ENCODE results near the gene RIMBP2.

Gene RIMBP2

DNA sequence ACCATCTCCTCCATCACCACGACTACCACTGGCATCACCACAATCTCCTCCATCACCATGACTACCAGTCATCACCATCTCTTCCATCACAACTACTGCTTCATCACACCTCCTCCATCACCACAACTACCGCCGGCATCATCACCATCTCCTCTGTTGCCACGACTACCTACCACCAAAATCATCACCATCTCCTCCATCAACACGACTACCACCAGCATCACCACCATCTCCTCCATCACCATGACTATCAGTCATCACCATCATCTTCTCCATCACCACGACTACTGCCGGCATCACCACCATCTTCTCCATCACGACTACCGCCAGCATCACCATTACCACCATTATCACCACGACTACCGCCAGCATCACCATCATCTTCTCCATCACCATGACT, 89.5 kb downstream of the RIMBP2 start:
- no peak overlapping the region for H3K4me3 ChIP-seq (ENCODE audit: low read depth, low read length)
- ChIA-PET CTCF (no interaction called here), POLR2A (no interaction called here)
- no peak overlapping the region for H3K27ac ChIP-seq (ENCODE audit: extremely low read depth, low read depth, low read length)
- TF ChIP-seq ZBTB10 (tag by site-specific recombination; IDR thresholded peaks at IDR 0.05) (no peak), ZNF169 (tag by site-specific recombination; IDR thresholded peaks at IDR 0.05) (0 out of 2 replicates have a peak, but pooled peaks have one; percentile 62)
- no peaks in the 10 kb centered on the region for H3K9me3 ChIP-seq (ENCODE audit: control insufficient read depth, insufficient read depth, low read depth, low read length)
- no peaks in the 10 kb centered on the region for H3K36me3 ChIP-seq (ENCODE audit: control insufficient read depth in 2 of 2, insufficient read depth in 1 of 2, low read length in 2 of 2)
- H3K4me1 ChIP-seq (ENCODE audit: control insufficient read depth, insufficient read depth, low read length): no peaks in the 10 kb centered on the region

GRCh38 chr12:130625201-130625600, 90.9 kb downstream of the RIMBP2 start:
- H3K36me3 ChIP-seq (ENCODE audit: control insufficient read depth in 2 of 2, insufficient read depth in 1 of 2, low read length in 2 of 2): no peaks in the 10 kb centered on the region
- H3K4me3 ChIP-seq (ENCODE audit: low read depth, low read length): no peak overlapping the region
- H3K9me3 ChIP-seq (ENCODE audit: control insufficient read depth, insufficient read depth, low read depth, low read length): no peaks in the 10 kb centered on the region
- ChIA-PET POLR2A (no interaction called here), CTCF (no interaction called here)
- no peak for TF ChIP-seq SP2 (tag by site-specific recombination; IDR thresholded peaks at IDR 0.05)
- no peak for TF ChIP-seq ZNF704 (tag by site-specific recombination; IDR thresholded peaks at IDR 0.05)
- TF ChIP-seq OSR2 (tag by site-specific recombination; IDR thresholded peaks at IDR 0.05): no peak
- no peak for TF ChIP-seq ZNF24 (tag by site-specific recombination; IDR thresholded peaks at IDR 0.05)
- no peak for TF ChIP-seq ZNF174 (tag by site-specific recombination; IDR thresholded peaks at IDR 0.05)
- TF ChIP-seq ZNF157 (tag by site-specific recombination; IDR thresholded peaks at IDR 0.05): no peak
- TF ChIP-seq ZNF169 (tag by site-specific recombination; IDR thresholded peaks at IDR 0.05): no peak
- no peak for TF ChIP-seq MYNN (tag by site-specific recombination; IDR thresholded peaks at IDR 0.05; ENCODE audit: borderline replicate concordance)
- H3K27ac ChIP-seq (ENCODE audit: extremely low read depth, low read depth, low read length): no peak overlapping the region
- H3K4me1 ChIP-seq (ENCODE audit: control insufficient read depth, insufficient read depth, low read length): no peaks in the 10 kb centered on the region

- POLR2A ChIA-PET: no interaction called here
- no peaks in the 10 kb centered on the region for H3K4me1 ChIP-seq (ENCODE audit: control insufficient read depth, insufficient read depth, low read length)
- CTCF ChIA-PET: no interaction called here
- H3K9me3 ChIP-seq (ENCODE audit: control insufficient read depth, insufficient read depth, low read depth, low read length): no peaks in the 10 kb centered on the region
- TF ChIP-seq ZNF426 (tag by site-specific recombination; IDR thresholded peaks at IDR 0.05): no peak
- H3K36me3 ChIP-seq (ENCODE audit: control insufficient read depth in 2 of 2, insufficient read depth in 1 of 2, low read length in 2 of 2): no peaks in the 10 kb centered on the region
- H3K27ac ChIP-seq (ENCODE audit: extremely low read depth, low read depth, low read length): no peak overlapping the region
- H3K4me3 ChIP-seq (ENCODE audit: low read depth, low read length): no peak overlapping the region
These were observed 93.3 kb downstream of the RIMBP2 start for GRCh38 chr12:130622803-130623202.

DNA sequence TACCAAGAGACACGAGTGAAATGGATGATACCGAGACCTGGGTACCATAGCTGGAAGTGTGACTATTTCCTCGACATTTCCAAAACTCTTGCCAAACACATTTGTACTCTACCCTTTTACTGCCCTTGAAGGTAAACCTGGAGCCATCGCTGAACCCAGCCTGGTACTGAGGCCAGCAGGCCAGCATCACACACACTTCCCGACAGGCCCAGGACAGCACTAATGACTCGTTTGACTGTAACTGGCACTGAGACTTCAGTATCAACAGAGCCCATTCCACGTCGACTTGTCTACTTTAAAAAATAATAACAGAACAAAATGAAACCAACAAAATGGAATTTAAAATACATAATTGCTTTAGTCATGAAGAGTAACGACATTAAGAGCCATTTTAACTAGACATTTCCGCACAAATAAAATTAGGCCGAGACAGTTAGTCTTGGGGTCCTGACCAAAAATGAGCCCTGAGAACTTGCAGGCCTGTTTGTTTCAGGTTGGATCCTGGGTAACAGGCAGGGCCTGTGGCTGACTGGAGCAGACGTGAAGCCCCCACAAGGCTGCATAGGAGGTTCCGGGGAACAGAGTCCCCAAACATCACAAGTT, 94.3 kb downstream of the RIMBP2 start:
- H3K4me3 ChIP-seq (ENCODE audit: low read depth, low read length): no peak overlapping the region
- TF ChIP-seq ZNF629 (tag by site-specific recombination; IDR thresholded peaks at IDR 0.05): no peak
- TF ChIP-seq ZSCAN30 (tag by site-specific recombination; IDR thresholded peaks at IDR 0.05): no peak
- TF ChIP-seq ZBTB1 (tag by site-specific recombination; IDR thresholded peaks at IDR 0.05): no peak
- TF ChIP-seq ZNF654 (tag by site-specific recombination; IDR thresholded peaks at IDR 0.05; ENCODE audit: low read depth): no peak
- TF ChIP-seq PRDM1 (tag by site-specific recombination; IDR thresholded peaks at IDR 0.05): no peak
- no peak for TF ChIP-seq ZNF792 (tag by site-specific recombination; IDR thresholded peaks at IDR 0.05)
- TF ChIP-seq, protein P1, sequence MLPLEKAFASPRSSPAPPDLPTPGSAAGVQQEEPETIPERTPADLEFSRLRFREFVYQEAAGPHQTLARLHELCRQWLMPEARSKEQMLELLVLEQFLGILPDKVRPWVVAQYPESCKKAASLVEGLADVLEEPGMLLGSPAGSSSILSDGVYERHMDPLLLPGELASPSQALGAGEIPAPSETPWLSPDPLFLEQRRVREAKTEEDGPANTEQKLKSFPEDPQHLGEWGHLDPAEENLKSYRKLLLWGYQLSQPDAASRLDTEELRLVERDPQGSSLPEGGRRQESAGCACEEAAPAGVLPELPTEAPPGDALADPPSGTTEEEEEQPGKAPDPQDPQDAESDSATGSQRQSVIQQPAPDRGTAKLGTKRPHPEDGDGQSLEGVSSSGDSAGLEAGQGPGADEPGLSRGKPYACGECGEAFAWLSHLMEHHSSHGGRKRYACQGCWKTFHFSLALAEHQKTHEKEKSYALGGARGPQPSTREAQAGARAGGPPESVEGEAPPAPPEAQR (tag by site-specific recombination; IDR thresholded peaks at IDR 0.05): no peak
- TF ChIP-seq ZNF544 (tag by site-specific recombination; IDR thresholded peaks at IDR 0.05): no peak
- TF ChIP-seq ZNF175 (tag by site-specific recombination; IDR thresholded peaks at IDR 0.05): no peak
- no peak for TF ChIP-seq AEBP2 (tag by site-specific recombination; IDR thresholded peaks at IDR 0.05; ENCODE audit: borderline replicate concordance)
- no peak for TF ChIP-seq ZNF221 (tag by site-specific recombination; IDR thresholded peaks at IDR 0.05; ENCODE audit: borderline replicate concordance)
- TF ChIP-seq ZBTB21 (tag by site-specific recombination; IDR thresholded peaks at IDR 0.05): no peak
- no peak for TF ChIP-seq ZNF416 (tag by site-specific recombination; IDR thresholded peaks at IDR 0.05)
- CTCF ChIA-PET: no interaction called here
- no peak overlapping the region for H3K27ac ChIP-seq (ENCODE audit: extremely low read depth, low read depth, low read length)
- no peaks in the 10 kb centered on the region for H3K4me1 ChIP-seq (ENCODE audit: control insufficient read depth, insufficient read depth, low read length)
- POLR2A ChIA-PET: no interaction called here
- no peaks in the 10 kb centered on the region for H3K9me3 ChIP-seq (ENCODE audit: control insufficient read depth, insufficient read depth, low read depth, low read length)
- H3K36me3 ChIP-seq (ENCODE audit: control insufficient read depth in 2 of 2, insufficient read depth in 1 of 2, low read length in 2 of 2): no peaks in the 10 kb centered on the region

All from HEK293 (cell line).